RWPE1 (cell line): ENCODE results near the gene RNF26.
A peak's percentile ranks its signal among the peaks of the same experiment; 100 is the strongest.

ENCODE experiments used
- CTCF ChIA-PET: fragments of 350-600 bp; sonication (Branson Sonifier 250); formaldehyde crosslinking; extraction: SDS; loops from one replicate; lab custom pipeline; 2021; lab: Yijun Ruan, JAX
- POLR2A ChIA-PET: fragments of 400-600 bp; formaldehyde crosslinking; extraction: SDS; loops from one replicate; lab custom pipeline; 2020; ENCODE audit warnings: antibody characterized with exemption; ENCODE audit not compliant: low non-redundant PET; lab: Yijun Ruan, JAX
- DNase-seq: peaks from one replicate; pipeline ENCODE4 v3.0.0; 2012; ENCODE audit warnings: low spot score
- H3K27ac ChIP-seq: fragments of 450-650 bp; 2 replicates; pipeline ENCODE4 v1.5.1; 2017
- CTCF ChIP-seq: fragments of 450-650 bp; conservative IDR thresholded peaks from 2 replicates; pipeline ENCODE4 v1.5.1; 2017; ENCODE audit warnings: low read depth, mild to moderate bottlenecking

Gene RNF26

DNA sequence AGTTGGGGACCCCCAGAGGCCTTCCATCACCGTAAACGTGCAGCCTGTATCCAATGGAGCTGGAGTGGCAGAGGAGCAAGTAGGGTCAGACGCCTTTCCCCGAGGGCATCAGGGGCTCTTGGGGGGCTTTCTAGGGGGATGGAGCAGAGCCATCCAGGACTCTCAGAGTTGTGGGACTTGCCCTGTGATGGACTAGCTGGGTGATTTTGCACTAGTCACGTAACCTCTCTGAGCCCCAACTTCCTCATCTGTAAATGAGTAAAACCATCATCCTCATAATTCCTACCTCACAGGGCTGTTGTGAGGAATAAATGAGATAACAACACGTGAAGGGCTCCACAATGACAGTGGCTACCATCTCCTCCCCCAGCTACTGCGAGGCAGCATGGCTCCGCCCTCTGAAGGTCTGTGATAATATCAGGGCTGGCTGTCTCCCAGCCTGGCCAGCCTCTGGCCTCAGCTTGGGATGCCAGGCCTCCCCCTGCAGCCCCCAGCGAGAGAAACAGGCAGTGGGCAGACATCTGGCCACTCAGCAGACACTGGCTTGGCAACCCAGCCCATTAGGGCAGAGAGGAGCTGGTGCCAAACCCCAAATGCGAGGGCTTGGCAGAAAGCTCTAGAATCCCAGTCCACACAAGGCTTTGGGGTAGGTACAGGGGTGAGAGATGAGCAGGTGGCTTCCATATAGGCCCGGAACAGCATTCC, 40.5 kb downstream of the RNF26 start:
- peak overlapping the region; percentile 100 for H3K27ac ChIP-seq
- CTCF ChIA-PET: interaction anchor here (0.5 to 7.6 kb wide), 11 partner anchors 10 to 96 kb away, joined by 3 to 77 read pairs (median 4); partner anchors contain the start of gene MCAM
- DNase-seq: no peak

GRCh38 chr11:119375337-119376196, 41.2 kb downstream of the RNF26 start:
- POLR2A ChIA-PET: interaction anchor here (0.6 kb wide), 1 partner anchor 41 kb away, joined by 3 read pairs; the partner anchor contains the start of gene RNF26
- CTCF ChIA-PET: interaction anchor here (0.7 to 7.6 kb wide), 8 partner anchors 11 to 703 kb away, joined by 3 to 77 read pairs (median 6); partner anchors contain the start of gene MCAM
- peak overlapping the region; percentile 100 for H3K27ac ChIP-seq

More for the DNA sequence above, 40.5 kb downstream of the RNF26 start:
- no peak for TF ChIP-seq CTCF
- POLR2A ChIA-PET: no interaction called here

GRCh38 chr11:119376197-119376847, 42.0 kb downstream of the RNF26 start:
- POLR2A ChIA-PET: interaction anchor here (0.6 kb wide), 1 partner anchor 42 kb away, joined by 3 read pairs; the partner anchor contains the start of gene RNF26
- DNase-seq: no peak
- CTCF ChIA-PET: interaction anchor here (0.6 to 7.6 kb wide), 6 partner anchors 19 to 704 kb away, joined by 3 to 77 read pairs (median 4); no protein-coding TSS in a partner anchor
- H3K27ac ChIP-seq: peak overlapping the region; percentile 100
- TF ChIP-seq CTCF: no peak

More at GRCh38 chr11:119375337-119376196, 41.2 kb downstream of the RNF26 start:
- TF ChIP-seq CTCF: no peak
- no peak for DNase-seq

DNA sequence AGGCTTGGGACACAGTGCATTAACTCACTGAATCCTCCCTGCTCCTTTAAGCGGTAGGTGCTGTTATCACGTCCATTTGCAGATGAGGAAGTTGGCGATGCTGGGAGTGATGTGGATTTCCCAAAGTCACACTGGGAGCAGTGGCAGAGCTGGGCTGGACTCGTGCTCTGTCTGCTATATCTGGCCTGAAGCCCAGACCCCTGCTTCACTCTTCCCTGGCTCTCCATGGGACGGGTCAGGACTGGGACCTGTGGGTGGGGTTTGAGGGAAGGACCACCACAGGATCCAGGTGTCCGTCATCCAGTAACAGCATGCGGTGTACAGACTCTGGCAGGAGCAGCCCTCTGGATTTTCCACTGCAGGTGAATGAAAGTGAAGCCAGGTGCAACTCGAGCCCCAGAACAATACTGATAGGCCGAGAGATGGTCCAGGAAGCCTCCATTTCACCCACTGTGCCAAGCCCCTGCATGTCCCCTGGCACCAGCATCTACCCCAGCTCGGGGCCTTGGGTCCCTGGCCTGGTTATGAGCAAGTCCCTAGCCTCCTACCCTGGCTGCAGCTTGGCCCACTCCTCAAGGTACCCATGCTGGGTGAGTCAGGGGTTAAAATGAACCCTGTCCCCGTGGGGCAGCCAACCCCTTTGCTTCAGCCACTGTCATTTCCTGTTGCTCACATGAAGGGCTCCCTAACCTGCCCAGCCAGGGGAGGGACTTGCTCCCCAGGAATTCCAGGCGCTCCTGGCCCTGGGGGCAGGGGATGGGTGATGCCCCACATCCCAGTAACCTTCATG, 43.0 kb downstream of the RNF26 start:
- no peak for TF ChIP-seq CTCF
- ChIA-PET POLR2A (no interaction called here), CTCF (interaction anchor here (0.6 to 7.6 kb wide), 3 partner anchors 20 to 97 kb away, joined by 3 to 77 read pairs (median 3); no protein-coding TSS in a partner anchor)
- no peak for DNase-seq
- peak overlapping the region; percentile 100 for H3K27ac ChIP-seq

- no peak for TF ChIP-seq CTCF
- no peak for DNase-seq
- H3K27ac ChIP-seq: peak overlapping the region; percentile 100
- CTCF ChIA-PET: interaction anchor here (7.6 kb wide), 1 partner anchor 21 kb away, joined by 77 read pairs; no protein-coding TSS in a partner anchor
- POLR2A ChIA-PET: no interaction called here
Observed at GRCh38 chr11:119377961-119378667, 43.8 kb downstream of the RNF26 start.
